ENCODE data around the gene GRHPR.
"Not testable (repeated sequence)": the region's sequence is repeated elsewhere in the genome, so short reads cannot be mapped to it uniquely, and the experiment has no call there.

GRHPR gene

DNA sequence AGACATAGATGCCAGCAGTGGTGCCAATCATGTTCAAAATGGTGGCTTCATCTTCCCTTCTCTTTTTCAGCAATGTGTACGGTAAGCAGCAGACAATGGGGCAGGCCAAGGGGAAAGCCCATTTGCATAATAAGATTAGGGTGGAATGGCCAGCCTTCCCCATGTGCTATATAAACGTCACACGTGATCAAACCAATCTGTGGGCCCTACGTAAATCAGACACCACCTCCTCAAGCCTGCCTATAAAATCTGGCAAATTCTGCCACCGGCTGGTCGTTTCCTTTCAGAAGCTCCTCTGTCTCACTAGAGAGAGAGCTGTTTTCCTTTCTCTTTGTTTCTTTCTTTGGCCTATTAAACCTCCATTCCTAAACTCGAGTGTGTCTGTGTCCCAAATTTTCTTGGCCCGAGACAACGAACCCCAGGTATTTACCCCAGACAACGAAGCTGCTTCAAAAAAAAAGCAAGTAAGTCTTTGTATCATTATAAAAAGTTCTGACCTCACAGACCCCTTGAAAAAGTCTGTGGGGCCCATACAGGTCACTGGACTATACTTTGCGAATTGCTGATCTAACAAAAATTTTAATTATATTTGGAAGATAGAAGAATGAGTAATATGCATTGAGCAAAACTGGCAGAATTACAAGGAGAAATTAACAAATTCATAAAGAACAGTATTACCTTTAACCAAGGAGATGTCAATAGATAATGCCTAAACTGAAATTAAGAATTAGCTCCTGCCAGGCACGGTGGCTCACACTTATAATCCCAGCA is 27.6 kb downstream of the GRHPR start:
- peak; percentile 65 for DNase-seq (ENCODE audit: low spot score)

DNA sequence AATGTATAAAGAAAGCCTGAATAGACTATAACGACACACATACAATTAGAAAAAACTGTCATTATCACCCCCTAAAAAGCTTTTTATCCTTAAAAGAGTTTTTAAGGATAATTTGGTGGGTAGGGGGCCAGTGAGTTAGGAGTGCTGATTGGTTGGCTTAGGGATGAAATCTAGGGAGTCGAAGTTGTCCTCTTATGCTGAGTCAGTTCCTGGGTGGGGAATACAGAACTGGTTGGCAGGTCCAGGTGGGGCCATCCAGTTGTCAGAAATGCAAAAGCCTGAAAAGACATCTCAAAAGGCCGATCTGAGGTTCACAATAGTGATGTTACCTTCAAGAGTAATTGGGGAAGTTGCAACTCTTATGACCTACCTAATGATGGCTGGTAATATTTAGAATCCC is 29.1 kb downstream of the GRHPR start:
- no peak for DNase-seq (ENCODE audit: low spot score)

DNA sequence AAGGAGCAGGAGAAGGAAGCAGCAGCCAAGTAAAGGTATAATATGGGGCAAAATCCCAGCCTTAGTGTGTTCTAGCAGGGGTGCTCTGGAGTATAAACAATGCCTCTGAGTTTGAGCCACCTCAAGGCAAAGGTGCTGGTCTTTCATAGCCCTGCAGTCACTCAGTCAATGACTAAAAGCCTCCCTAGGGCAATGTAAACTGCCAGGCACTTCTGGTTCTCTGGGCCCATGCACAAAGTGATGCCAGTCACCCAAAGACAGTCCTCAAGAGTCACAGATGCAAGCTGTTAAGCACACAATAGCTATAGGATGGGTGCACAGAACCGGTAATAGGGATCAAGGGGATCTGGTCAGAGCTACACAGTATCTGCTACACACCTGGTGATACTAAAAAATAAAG is 30.1 kb downstream of the GRHPR start:
- DNase-seq (ENCODE audit: low spot score) = no peak

DNA sequence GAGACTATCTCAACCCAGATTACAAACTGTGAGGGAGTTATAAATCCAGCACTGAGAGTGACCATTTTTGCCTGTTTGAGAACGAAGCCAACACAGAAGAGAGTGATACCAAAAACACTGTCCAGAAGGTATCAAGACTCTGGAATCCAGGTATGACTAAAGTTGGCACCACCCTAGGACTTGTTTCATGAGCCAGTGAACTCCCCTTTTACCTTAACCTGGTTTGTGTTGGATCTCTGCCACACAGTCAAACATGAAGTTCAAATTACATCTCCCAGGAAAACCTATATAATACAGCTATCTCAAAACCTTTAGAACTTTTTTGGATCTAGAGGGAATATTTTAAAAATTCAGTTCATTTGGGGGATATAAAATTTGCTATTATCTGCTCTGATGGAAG is 31.3 kb downstream of the GRHPR start:
- DNase-seq (ENCODE audit: low spot score) = no peak

DNA sequence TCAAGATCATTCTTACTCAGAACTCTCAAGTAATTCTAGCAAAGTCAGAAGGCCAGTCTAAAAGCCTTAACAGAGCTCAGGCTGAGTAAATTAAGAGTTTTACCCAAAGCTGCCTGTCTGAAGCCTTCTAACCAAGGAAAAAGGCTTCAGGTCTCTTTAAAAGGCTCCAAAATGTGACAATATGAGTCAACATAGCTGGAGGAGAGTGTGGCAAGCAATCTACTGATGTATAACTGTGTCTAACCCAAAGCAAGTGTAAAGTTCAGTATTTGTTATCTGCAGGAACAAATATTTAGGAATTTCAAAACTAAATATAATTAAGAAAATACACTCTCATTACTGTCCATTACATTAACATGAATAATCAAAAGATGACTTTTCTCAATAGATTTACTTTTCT is 31.7 kb downstream of the GRHPR start:
- DNase-seq (ENCODE audit: low spot score) = no peak

DNA sequence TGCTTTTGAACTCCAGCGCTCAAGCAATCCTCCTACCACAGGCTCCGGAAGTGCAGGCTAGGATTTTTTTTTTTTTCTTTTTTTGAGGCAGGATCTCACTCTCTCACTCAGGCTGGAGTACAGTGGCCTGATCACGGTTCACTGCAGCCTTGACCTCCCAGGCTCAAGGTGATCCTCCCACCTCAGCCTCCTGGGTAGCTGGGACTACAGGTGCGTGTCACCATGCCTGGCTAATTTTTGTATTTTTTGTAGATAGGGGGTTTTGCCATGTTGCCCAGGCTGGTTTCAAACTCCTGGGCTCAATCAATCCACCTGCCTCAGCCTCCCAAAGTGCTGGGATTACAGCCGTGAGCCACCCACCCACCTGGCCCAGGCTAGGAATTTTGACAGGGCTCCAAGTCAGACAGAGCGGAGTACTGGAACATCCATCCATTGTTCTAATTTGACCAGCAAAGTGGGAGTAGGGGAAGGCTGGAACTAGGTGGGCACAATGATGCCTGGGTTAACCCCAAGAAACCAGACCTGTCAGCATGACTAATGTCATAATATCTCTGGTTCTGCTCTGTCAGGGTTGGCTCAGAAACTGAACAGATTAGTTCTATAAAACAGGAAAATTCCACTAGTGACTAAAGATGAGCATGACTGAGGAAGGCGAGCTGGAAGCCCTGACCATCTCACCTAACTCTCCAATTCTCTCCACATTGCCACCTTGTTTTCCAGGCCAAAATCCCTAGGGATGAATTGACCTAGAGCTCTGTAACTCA is 33.6 kb downstream of the GRHPR start:
- DNase-seq (ENCODE audit: low spot score) = no peak

DNA sequence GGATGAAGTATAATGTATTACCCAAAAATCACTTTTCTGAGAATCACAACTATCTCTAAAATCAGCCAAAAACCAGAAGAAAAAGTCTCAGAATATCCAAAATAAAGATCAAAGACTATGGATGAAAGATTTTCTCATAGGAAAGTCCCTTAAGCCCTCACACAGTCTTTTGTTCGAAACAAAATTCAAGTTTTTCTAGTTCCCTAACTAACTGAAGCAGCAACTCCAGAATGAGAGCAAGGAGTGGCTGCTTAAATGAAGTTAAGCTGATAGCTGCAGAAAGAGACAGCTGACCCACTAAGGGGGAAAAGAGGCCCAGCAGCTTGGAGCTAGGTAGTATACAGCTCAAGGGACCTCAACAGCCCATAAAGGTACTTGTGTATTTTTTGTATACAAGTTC is 34.3 kb downstream of the GRHPR start:
- DNase-seq (ENCODE audit: low spot score) = no peak

DNA sequence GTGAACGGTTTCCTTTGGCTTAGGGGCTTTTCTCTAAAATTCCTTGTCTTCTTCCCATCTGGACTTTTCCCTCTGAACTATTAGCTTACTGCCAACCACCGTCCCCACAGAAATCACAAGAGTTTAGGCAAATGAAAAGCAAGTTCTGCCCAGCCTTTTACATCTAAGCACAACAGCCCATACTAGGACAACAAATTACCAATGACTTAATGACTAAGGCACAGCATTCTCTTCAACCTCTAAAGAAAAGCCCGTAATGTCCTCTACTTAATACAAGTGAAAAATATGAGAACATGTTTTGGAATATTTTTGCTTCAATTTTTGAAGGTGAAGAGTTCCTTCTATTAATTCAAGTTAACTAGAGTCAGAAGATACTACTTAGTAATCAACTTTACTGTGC is 41.5 kb downstream of the GRHPR start:
- no peak for DNase-seq (ENCODE audit: low spot score)

DNA sequence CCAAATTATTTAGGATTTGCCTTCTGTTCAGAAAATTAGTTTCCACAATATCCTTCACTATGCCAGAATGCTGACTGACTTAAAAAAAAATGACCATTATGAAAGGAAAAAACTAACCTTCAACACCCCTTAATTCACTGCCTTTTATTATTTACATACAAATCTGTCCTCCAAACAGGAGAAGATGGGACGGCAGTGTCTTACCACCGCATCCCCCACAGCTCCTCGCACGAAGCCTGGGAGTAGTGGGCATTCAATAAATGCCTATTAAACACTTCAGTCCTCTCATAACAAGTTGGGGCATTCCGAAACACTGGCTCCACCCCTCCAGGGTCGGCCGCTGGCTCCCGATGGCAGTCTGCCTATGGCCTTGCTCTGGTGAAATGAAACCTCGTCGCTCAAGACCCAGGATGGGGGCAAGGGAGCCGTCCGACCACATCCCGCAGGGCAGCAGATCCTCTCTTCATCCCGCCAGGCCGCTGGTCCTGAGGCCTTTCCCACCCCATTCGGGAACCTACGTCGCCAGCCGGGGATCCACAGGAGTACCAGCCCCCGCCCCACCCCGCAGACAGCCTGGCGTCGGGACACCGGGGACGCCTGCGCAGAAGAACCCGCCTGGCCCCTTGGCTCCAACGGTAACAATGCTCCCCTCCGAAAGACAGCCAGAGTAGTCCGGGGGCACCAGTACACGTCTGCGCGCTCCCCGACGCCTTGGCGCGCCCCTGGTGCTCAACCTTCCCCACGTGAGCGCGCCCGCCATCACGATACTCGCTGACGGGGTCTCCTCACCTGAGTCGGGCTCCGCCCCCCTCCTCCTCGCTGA is 42.1 kb downstream of the GRHPR start:
- DNase-seq (ENCODE audit: low spot score) = peak; percentile 81

DNA sequence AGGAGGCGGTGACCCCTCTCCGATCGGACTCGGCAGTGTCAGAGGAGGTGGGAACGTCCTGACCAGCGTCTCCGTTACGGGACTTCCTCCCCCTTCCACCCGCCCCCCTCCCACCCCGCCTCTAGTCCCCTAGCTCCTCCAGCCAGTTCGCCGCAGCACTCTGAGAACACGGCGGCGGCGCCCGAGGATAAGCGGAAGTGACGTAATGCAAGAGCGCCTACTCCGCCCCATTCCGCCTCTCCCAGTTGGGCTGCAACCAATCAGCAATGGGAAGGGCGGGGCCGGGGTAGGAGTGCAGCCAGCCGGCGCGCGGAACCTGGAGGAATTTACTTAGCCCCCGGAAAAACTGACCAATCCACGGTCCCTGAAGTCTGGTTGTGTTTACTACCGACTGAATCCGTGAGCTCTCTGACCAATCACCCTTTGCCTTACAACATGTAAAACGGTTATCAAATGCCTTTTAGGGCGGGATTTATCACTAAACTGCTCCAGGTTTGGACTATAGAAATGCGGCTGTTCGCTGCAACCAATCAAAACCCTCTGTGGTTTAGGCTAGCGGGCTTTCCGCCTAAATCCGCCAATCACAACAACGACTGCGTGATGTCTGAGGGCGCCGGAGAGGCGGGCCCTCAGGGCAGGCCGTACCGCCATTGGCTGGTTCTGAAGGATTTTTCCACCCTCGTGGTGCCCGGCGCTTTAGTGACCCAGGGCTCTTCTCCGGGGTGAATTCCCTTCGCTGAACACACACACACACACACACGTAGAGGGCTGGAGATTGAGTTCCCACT is 42.9 kb downstream of the GRHPR start, which contains the start of gene ZBTB5:
Gene ZBTB5, minus strand, starts transcription at position 202 of the 788 bp plus-strand sequence. CDS start 22,899 bp downstream, outside the sequence.
- peak; percentile 95 for DNase-seq (ENCODE audit: low spot score)

DNA sequence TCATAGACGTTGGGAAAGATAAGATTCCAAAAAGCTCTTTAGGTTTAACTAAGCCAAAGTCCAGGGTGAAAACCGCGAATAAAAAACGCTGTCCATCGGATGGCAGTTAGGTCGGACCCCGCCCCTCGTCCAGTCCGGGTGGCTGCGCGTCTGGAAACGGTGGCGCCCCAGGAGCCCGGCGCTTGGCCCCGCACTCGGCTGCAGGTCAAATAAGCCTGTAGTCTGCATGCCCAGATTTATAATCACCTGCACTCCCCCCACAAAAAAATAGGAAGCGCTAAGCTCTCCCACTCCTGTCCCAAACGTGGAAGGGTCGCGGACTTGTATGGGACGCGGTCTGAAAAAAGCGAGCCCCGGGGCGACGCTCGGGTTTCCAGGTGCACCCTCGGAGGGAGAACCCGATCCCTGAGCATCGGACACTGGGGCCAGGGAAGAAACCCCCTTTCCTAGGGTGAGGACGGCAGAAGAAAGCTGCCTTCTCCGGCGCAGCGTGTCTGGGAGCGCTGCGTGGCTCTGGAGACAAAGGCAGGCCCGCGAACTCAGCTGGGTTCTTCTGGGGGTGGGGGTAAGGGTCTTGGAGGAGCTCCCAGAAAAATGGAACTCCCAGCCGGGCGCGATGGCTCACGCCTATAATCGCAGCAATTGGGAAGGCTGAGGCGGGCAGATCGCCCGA is 43.7 kb downstream of the GRHPR start:
- peak; percentile 77 for DNase-seq (ENCODE audit: low spot score)

DNA sequence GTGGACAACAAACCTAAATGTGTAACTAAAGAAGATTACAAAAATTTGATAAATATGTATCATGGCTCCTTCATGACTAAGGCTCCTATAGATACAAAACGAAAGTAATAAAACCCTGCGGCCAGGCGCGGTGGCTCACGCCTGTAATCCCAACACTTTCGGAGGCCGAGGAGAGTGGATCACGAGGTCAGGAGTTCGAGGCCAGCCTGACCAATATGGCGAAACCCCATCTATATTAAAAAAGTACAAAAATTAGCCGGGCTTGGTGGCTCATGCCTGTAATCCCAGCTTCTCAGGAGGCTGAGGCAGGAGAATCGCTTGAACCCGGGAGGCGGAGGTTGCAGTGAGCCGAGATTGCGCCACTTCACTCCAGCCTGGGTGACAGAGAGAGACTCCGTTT is 45.0 kb downstream of the GRHPR start:
- DNase-seq (ENCODE audit: low spot score) = not testable (repeated sequence)

DNA sequence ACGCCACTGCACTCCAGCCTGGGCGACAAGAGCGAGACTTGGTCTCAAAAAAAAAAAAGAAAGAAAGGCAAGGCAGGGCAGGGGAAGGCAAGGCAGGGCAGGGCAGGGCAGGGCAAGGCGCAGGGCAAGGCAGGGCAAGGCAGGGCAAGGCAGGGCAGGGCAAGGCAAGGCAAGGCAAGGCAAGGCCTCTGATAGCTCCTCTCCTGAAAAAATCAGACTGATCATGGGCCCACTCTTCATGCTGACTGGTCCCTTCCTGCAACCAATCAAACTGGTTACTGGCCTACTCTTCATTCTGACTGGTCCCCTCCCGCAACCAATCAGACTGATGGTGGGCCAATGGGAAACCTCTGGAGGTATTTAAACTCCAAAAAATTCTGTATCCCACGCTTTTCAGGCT is 46.1 kb downstream of the GRHPR start:
- DNase-seq (ENCODE audit: low spot score) = no peak

DNA sequence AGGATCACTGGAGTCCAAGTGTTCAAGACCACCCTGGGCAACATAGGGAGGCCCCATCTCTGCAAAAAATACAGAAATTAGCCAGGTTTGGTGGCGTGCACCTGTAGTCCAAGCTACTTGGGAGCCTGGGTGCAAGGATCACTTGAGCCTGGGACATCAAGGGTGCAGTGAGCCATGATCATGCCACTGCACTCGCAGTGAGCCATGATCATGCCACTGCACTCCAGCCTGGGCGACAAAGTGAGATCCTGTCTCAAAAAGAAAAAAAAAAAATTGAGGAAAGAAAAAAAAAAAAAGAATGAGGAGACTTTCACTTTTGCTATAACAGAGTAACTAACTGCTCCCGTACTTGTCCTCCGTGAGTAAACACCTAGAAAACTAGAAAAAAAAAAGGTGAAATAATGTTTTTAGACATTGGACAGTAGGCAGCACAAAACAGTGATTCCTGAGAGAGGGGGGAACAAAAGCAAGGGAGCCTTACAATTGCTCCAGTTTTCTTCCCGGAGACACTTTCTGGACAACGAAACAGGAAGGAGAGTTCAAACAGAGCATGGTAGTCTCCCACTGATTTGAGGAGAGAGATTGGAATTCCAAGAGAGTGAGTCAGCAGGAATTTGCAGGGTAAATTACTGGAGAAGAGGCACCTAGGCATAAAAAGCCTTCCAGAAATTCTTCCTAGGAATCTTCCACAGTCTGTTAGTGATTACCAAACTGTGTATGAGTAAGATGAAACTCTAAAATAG is 49.6 kb downstream of the GRHPR start:
- no peak for DNase-seq (ENCODE audit: low spot score)

DNA sequence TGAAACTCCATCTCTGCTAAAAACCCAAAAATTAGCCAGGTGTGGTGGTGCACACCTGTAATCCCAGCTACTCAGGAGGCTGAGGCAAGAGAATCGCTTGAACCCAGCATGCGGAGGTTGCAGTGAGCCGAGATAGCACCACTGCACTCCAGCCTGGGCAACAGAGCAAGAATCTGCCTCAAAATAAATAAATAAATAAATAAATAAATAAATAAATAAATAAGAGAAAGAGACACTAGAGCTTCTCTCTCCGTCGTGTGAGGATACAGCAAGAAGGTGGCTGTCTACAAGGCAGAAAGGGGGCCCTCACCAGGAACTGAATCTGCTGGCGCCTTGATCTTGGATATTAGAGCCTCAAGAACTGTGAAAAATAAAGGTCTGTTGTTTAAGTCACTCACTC is 51.5 kb downstream of the GRHPR start:
- not testable (repeated sequence) for DNase-seq (ENCODE audit: low spot score)

DNA sequence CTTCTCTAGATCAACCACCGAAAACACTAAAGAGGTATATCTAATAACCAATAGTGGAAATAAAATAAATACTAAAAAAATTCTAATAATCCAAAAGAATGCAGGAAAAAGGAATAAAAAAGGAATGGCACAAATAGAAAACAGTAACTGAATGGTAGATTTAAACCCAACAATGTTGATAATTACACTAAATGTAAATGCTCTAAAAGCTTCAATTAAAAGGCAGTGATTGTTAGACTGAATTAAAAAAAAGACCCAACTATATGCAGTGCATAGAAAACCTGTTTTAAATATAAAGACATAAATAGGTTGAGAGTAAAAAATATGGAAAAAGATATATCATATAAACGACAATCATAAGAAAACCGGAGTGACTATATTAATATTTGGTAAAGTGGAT is 51.9 kb downstream of the GRHPR start:
- no peak for DNase-seq (ENCODE audit: low spot score)

DNA sequence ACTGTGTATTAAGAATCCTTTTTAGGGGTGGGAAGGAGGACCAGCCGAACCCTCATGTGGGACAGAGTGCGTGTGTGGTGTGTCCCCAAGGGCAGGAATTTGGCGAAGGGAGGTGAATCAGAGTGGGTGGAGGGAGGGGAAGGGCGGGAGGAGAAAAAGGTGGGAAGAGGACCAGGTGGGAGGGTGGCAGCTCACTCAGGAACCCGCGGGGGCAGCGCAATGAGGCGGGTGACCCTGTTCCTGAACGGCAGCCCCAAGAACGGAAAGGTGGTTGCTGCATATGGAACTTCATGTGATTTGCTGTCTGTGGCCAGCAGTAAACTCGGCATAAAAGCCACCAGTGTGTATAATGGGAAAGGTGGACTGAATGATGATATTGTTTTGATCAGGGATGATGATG is 54.4 kb downstream of the GRHPR start:
- no peak for DNase-seq (ENCODE audit: low spot score)

DNA sequence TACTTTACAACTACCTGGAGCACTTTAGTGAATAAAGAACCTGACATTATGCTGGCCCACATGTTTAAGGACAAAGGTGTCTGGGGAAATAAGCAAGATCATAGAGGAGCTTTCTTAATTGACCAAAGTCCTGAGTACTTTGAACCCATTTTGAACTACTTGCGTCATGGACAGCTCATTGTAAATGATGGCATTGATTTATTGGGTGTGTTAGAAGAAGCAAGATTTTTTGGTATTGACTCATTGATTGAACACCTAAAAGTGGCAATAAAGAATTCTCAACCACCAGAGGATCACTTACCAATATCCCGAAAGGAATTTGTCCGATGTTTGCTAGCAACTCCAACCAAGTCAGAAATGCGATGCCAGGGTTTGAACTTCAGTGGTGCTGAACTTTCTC is 54.9 kb downstream of the GRHPR start:
- not testable (repeated sequence) for DNase-seq (ENCODE audit: low spot score)

DNA sequence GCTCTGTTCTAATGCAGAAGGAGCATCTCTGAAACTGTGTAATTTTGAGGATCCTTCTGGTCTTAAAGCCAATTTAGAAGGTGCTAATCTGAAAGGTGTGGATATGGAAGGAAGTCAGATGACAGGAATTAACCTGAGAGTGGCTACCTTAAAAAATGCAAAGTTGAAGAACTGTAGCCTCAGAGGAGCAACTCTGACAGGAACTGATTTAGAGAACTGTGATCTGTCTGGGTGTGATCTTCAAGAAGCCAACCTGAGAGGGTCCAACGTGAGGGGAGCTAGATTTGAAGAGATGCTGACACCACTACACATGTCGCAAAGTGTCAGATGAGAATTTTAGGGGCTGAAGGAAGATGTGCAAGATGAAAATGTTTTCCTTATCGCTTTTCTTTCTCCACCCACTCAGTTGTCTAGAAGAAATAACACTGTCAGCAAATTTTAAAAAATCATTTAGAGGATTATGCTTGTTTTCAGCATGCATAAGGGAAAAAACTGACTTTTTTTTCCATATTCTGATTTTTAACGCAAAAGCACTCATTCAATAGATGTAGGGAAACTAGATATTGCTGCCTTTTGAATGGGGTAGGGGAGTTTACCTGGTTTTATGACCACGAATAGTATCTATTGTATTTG is 55.6 kb downstream of the GRHPR start:
- not testable (repeated sequence) for DNase-seq (ENCODE audit: low spot score)

DNA sequence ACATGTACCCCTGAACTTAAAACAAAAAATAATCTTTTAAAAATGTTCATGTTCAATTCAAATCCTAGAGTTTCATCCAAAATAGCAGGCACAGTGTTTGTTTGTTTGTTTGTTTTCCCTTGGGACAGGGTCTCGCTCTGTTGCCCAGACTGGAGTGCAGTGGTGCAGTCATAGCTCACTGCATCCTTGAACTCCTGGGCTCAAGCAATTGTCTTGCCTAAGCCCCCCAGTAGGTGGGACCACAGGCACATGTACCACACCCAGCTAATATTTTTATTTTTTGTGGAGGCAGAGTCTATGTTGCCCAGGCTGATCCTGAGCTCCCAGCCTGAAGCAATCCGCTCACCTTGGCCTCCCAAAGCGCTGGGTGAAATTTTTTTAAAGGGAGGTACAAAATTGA is 58.3 kb downstream of the GRHPR start:
- DNase-seq (ENCODE audit: low spot score) = no peak
